ENCODE data around the gene PRKCD.

Gene PRKCD

GRCh38 chr3:53236112-53236841, 75.3 kb downstream of the PRKCD start:
- DNase-seq, result no peak

- DNase-seq, result no peak
Observed at GRCh38 chr3:53238051-53238850, 77.2 kb downstream of the PRKCD start.

GRCh38 chr3:53238886-53239285, 77.9 kb downstream of the PRKCD start:
- DNase-seq, result no peak

GRCh38 chr3:53239800-53240199, 78.8 kb downstream of the PRKCD start:
- no peak for DNase-seq

GRCh38 chr3:53240989-53241972, 80.3 kb downstream of the PRKCD start:
- DNase-seq, result no peak

- no peak for DNase-seq
Observed at GRCh38 chr3:53242155-53242554, 81.1 kb downstream of the PRKCD start.

Data from NCI-H1048 (cell line).